Activated CD4-positive, alpha-beta T cell treated with anti-CD3 and anti-CD28 coated beads, Interleukin-2, amount 50 U/mL, for 24 hours (primary cell): Measurements from ENCODE around the gene PCBP1.
"Not testable (repeated sequence)": the region's sequence is repeated elsewhere in the genome, so short reads cannot be mapped to it uniquely, and the experiment has no call there.

ENCODE experiments used
- DNase-seq, 2 donors: peaks; one replicate each; pipeline ENCODE4 v3.0.0-alpha.2; 2020; ENCODE audit warnings: low read depth in 1 of 2, low spot score in 1 of 2

Gene PCBP1

GRCh38 chr2:70123051-70123828, 36.0 kb downstream of the PCBP1 start:
- DNase-seq, result no peak

GRCh38 chr2:70123829-70124116, 36.5 kb downstream of the PCBP1 start:
- no peak for DNase-seq

GRCh38 chr2:70124983-70125480, 37.8 kb downstream of the PCBP1 start:
- DNase-seq, result peak in 1 of 2 donors; percentile 59

DNA sequence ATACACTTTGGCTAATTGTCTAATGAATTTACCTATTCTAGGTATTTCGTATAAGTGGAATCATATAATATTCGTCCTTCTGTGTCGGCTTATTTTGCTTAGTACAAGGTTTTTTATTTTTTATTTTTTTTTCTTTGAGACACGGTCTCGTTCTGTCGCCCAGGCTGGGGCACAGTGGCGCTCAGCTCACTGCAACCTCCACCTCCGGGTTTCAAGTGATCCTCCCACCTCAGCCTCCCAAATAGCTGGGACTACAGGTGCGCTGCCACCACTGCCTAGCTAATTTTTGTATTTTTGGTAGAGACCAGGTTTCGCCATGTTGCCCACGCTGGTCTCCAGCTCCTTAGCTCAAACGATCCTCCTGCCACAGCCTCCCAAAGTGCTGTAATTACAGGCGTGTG, 38.2 kb downstream of the PCBP1 start:
- DNase-seq, result no peak

DNA sequence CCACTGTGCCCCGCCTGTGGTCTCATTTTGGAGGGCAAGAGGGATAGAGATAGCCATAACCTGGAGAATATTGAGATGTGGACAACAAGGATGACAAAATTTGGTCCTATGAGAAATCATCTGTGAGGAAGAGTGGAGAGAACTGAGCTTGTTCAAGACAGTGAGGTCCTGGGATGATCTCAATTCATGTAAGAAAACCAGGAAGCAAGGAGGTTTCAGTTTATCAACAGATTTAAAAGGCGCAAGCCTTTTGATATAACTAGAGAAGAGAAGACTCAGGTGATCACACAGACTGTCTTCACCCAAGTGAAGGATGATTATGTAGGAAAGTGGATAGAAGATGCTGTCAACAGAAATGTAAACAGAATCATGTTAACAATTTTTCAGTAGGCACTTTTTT, 39.1 kb downstream of the PCBP1 start:
- DNase-seq, result no peak

DNA sequence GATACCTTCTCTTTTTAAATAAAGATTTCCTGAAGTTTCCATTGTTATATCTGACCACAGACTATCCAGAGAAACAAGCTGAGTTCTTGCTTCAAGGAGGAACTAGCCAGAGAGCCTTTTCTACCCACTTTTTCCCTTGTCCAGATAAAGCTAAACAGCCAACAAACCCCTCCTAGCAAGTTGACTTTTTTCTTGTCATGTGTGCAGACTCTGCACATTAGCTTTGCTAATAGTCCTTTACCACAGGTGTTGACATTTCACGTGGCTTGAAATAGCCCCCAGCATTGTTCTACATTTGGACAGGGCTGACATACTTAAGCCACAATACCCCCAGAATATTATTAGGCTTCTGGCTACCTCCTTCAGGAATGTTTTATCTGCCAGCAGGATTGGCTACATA, 40.7 kb downstream of the PCBP1 start:
- no peak for DNase-seq

DNA sequence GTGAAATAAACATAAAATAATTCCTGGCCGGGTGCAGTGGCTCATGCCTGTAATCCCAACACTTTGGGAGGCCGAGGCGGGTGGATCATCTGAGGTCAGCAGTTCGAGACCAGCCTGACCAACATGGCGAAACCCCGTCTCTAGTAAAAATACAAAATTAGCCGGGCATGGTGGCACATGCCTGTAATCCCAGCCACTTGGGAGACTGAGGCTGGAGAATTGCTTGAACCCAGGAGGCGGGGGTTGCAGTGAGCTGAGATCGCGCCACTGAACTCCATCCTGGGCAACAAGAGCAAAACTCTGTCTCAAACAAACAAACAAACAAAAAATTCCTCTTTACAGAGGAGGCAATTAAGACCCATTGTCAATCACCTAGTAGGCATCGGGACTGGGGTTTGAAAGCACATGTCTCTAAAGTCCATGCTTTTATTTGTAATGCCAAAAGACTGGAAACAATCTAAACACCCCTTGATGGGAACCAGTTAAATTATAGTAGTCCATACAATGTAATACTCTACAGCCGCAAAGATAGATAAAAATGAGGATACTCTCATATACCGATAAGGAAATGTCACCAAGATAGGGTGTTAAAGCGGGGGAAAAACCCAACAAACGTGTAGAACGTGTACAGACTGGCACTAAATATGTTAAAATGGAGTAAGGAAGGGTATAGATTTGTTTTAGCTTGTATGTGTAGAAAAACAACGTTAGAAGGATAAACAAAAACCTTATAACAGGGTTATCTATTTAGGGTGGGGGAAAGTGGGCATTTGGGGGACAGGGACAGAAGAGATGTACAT, 44.3 kb downstream of the PCBP1 start:
- DNase-seq, result not testable (repeated sequence)

- no peak for DNase-seq
Measured at GRCh38 chr2:70132244-70133126, 45.2 kb downstream of the PCBP1 start.

- no peak for DNase-seq
Measured at GRCh38 chr2:70133127-70133452, 45.8 kb downstream of the PCBP1 start.

DNA sequence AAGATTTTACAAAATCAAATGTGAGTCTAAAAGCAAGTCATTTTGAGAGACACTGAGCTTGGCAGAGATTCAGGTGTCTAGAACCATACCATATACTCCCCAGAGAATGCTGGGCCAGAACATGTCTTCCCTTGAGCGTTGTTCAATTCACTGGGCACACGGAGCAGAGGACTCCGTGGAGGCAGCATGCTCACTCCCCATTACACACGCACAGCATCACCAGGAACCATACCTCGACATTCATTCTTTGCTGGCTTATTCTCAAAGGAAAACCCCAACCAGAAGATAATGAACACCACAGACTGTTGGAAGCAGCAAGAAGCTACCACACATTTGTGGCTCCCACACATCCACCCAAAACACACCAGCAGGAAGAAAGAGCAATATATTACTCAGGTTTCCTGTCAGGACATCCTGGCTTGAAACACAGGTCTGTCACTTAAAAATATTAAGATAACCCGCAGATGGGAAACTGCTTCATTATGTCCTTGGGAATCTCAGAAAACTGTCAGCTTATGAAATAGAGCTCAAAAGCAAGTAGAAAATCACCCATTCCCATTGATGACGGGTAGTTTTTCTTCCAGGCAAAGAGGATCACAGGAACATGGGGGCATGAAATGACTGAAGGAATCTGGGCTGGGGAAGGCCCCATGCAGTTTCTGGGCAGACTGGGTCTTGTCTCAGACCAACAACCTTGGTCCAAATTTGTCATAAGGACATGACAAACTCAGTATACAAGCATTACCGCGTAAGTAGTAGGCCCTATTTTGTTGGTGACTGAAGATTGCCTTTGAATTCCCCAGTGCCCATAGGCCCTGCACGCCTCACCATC, 46.4 kb downstream of the PCBP1 start:
- DNase-seq, result no peak

- DNase-seq, result not testable (repeated sequence)
Measured at GRCh38 chr2:70134323-70134983, 47.2 kb downstream of the PCBP1 start.
